ENCODE measurements around the gene COL1A1.

Gene COL1A1

DNA sequence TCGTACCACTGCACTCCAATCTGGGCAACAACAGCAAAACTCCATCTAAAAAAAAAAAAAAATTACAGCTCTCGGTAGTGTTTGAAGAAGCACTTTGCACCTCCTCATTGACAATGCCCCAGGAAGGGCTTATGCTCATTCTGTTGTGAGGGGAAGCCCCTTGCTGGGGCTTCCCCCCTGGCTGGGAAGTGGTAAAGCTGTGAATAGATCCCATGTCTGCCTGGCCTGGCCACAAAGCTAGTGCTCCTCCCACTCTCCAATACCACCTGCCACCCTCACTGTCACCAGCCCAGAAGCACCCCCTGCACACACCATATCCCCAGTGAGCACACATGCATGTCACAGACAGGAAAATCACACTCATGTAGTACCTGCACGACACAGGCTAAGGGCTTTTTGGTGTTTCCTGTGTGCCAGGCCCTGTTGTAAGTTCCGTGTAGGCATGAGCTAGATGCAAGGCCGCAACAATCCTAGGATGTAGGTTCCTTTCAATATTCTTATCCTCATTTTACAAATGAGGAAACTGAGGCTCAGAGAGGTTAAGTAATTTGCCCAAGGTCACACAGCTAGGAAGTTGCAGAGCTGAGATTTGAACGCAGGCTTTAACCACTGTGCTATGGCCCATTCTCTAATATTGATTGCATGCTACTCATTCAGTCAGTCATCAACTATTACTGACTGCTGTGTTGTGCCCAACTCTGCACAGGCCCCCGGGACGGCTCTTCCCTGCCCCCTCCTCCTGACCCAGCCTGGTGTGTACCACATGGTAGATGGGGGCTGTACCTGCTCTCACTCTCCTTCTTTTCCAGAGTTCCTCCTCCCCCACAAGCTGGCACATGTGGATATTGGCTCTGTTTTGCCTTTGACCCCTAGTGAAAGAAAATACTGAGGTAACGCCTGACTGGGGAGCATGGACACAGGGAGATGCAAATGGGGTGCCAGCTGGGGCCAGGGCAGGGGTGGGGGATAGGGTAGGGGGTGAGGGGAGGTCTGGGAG lies 11.9 kb upstream of the COL1A1 start:
- DNase-seq (ENCODE audit: low spot score): peak; percentile 73

DNA sequence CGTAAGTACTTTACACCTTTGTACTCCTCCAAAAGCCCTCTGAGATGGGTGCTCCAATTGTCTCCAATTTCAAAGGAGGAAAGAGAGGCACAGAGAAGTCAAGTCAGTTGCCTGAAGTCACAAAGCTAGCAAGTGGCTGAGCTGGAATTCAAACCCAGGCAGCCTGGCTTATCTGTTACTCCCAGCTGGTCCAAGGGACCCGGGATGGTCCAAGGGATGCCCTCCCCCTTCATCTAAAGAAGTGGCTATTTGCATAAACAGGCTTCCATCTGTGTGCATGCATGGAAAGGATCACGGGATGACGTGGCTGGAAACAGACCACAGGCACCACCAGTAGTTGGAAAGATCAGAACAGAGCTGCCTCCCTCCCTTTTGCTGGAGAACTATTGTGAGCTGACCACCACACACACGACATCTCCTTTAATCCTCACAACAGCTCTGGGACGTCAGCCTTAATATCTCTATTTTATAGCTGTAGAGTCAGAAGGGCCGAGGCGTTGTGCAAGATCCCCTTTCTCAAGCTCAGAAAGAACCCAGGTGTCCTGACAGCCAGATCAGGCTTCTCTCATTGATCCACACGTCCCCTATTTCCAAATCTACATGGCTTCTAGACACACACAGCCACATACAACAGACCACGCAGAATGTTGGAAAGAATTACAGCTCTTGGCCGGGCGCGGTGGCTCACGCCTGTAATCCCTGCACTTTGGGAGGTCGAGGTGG lies 10.9 kb upstream of the COL1A1 start:
- DNase-seq (ENCODE audit: low spot score): no peak

DNA sequence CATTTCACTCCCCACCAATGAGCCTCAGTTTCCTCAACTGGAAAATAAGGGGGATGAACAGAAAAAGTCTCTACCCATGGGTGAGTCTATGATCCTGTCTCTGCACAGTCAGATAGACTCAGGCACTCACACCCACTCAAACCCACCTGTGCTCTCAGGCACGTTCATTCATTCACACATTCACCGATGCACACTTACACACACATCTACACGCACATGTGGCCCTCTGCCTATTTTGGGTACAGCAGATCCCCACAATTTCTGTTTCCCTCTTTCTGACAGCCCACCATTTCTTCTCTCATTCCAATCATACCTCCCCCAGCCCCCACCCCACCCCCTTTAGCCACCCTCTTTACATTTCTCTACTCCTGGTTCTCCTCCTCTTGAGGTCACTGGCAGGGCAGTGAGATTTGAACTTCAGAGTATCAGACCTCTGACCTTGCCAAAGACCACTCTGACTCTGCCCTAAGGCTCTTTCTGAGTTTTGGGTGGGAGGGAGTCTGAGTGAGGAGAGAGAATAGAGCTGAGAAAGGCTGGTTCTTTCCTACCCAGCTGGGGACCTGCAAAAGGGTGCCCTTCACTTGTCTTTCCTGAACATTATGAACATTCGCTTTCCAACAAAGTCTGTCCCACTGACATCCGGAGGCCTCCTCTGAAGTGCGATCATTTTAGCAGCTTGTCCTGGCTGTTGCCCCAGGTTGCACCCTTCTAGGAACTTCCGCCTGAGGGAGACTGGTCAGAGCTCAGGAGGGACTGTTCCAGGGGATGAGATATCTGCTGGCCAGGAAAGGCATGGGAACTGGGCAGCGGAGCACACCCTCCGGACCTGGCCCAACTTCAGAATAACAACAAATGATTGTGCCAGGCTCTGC lies 10.1 kb upstream of the COL1A1 start:
- DNase-seq (ENCODE audit: low spot score): no peak

DNA sequence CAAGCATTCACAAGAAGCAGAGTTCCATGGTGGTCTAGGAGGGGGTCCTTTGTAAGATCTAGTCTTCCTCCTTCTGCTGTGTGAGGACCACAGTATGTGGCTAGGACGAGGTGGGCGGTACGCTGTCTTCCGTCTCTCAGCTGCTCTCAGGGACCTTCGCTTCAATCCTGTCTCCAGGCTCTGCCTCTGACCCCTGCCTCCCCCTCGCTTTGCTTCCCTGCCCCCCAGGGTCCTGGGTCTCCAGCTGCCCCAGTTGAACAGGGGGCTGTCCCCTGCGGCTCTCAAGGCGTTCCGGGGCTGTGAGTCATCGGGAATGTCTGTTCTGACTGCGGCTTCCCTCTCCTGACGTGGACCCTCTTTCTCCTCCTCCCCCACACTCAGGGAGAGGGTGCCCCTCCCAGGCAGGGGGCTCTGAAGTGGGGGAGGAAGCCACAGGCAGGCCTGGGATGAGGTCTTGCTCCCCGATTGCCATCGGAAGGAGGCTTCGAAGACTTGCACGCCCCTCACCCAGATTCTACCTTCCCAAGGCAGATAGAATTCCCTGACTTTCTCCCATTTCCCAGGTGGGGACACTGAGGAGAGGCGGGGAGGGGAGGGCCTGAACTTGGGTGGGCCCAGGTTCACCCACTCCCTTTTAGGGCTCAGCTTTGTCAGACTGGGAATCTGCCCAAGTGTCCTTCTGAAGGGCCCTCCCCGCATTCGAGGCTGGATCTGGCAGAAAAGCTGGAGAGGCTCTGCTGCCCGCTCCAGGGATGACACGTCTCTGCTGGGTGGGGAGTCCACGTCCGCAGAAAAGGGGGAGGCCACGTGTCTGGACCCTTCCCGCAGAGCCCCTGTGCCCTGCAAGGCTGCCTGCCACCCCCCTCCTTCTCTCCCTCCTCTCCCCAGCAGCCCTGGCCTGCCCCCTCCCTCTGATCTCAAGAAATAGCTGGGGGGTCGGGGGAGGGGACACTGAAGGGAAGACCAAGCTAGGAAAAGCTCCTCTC lies 9.1 kb upstream of the COL1A1 start:
- peak; percentile 65 for DNase-seq (ENCODE audit: low spot score)

DNA sequence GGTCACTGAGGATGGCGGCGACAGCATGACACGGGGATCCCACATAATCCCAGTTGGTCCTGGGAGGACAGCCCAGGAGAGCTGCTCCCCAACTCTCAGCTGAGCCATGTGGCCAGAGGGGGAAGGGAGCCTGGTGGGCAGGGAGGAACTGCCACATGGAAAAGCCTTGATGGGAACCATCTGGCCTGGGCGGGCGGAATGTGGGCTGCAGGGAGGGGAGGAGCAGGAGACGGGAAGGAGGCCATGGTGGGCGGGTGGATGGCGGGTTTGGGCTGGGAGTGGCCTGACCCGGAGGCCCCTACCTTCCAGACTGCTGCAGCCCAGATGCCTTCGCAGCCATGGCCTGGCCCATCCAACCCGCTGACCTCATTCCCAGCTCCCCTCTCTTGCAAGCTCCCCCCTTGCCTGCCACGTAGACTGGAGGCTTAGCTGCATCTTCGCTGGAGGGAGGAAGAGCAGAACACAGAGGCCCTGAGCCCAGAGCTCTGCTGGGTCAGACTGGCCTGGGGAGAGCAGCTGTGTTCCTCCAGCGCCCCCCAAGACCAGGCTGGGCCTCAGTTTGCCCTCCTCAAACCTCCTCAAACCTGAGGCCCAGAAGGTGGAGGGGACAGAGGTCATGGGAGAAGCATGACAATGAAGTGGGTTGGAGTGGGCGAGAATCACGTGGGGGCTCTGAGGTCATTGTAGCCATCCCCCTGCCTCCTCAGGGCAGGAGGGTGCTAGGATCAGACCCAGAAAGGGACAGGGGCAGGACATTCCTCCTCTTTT lies 8.2 kb upstream of the COL1A1 start:
- DNase-seq (ENCODE audit: low spot score): peak; percentile 77

DNA sequence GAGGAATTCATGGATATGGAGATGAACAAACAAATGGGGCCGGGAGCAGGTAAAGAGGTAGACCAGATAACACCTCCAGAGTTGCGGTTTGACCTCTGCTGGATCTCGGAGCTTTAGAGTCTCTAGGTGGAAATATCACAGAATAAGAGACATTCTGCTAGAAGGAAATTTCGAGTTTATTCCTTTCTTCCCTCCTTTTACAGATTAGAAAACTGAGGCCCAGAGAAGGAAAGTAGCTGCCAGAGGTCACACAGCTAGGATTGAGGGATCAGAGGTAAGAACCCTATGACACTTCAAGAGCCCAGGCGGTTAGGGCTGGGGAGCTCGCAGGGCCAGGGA lies 7.7 kb upstream of the COL1A1 start:
- no peak for DNase-seq (ENCODE audit: low spot score)

DNA sequence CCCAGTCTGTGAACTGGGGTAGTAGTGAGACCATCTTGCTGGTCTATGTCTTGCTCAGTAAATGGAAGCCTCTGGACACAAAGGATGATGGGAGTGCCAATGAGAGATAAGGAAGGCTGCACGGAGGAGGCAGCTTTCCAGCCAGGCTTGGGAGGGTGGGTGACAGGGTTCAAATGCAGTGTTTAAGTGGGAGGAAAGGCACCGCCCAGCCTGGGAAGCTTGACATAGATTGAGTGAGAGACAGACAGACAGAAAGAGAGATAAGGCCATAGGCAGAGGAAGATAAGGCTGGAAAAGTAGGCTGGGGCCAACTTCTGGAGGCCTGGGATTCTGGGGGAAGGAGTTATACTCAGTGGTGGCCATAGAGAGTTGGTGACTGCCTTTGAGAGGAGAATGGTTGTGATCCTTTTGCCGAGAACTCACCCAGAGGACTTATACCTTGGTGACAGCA lies 7.2 kb upstream of the COL1A1 start:
- DNase-seq (ENCODE audit: low spot score): no peak

DNA sequence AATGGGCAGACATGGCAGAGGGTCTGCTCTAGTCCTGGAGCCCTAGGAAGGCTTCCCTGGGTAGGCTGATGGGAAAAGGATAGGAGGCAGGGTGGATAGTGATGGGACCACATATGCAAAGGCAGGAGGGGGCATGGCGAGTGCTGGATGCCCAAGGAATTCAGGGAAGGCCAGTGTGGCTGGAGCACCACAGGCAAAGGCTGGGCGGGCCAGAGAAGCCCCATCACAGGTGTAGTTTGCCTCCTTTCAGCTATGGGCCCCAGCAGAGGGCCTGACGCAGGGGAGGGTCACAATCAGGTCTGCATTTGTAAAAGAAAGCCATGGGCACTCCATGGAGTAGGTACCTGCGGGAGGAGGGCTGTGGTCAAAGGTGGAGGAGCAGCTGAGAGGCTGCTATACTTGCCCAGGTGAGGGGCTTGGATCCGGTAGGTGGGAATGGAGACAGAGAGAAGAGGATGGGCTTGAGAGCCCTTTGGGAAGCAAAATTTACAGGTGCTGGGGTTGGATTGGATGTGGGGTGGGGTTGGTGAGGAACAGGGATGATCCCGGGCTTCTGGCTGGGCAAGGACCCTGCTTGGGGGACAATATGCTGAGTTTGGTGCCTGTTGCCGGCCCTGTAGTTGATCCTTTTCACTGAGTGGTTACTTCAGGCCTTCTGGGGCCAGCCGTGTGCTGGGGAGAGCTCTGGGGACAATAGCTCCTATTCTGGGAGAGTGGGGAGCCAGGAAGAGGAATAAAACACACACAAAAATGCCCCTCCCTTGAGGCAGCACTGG lies 6.5 kb upstream of the COL1A1 start:
- no peak for DNase-seq (ENCODE audit: low spot score)

DNA sequence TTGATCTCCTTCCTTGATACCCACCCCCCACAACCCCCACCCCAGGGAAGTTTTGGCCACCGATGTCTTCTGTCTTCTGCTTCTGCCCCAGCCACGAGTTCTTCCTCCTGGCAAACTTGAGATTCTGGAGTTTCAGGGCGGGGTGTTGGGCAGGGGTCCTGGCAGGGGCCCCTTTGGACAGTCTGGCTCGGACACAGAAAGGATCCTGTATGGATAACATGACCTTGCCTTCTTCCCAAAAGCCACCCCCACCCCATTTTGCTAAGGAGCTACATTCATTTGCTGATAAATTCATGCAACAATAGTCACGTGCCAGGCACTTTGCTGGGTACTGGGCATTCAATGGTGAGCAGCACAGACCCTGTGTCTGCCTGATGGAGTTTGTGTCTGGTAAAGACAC lies 5.9 kb upstream of the COL1A1 start:
- no peak for DNase-seq (ENCODE audit: low spot score)

DNA sequence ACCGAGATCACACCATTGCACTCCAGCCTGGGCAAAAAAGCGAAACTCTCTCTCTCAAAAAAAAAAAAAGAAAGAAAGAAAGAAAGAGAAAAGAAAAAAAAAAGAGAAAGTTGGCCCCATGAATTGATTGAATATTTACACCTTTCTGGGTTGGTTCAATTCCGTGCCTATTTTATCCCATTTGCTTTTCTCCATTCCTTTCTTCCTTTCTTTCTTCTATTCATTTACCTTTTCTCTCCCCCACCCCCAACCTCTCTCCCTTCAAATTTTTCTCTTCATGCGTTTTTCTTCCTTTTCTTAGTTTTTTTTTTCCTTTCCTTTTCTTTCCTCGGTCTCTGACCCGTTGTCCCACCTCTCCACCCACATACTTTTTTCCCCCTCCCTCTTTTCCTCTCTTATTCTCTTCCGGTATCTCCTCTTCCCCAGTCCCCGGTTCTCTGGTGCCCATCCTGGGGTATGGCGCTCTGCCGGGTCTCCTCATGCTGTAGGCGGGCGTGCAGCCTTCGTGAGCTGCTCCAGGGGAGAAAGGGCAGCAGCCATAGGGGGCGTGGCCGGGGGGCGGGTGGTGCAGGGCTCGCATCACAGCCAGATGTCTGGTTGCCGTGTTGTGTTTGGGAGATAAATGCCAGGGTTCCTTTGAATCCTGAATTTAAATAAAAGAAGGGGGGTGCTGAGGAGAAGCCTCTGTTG lies 5.3 kb upstream of the COL1A1 start:
- DNase-seq (ENCODE audit: low spot score): peak; percentile 82

DNA sequence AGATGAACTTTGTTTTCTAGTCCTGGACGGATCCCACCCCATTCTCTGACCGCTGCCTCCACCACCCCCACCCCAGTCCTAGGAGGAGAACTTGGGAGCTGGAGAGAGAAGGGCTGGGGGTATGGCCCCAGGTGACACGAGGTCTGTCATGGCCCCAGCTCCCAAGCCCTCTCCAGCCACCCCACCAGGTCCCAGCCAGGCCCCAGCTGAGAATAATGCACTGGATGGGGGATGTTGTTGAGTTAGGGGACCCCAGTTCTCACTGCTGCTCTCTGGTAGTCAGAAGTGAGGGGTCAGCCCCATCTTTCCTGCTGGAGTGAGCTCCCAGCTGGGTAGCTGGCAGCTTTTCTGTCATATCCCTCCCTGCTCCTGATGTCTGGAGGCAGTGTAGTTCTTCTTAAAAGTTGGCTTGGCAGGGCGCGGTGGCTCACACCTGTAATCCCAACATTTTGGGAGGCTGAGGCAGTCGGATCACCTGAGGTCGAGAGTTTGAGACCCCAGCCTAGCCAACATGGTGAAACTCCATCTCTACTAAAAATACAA lies 4.6 kb upstream of the COL1A1 start:
- no peak for DNase-seq (ENCODE audit: low spot score)

DNA sequence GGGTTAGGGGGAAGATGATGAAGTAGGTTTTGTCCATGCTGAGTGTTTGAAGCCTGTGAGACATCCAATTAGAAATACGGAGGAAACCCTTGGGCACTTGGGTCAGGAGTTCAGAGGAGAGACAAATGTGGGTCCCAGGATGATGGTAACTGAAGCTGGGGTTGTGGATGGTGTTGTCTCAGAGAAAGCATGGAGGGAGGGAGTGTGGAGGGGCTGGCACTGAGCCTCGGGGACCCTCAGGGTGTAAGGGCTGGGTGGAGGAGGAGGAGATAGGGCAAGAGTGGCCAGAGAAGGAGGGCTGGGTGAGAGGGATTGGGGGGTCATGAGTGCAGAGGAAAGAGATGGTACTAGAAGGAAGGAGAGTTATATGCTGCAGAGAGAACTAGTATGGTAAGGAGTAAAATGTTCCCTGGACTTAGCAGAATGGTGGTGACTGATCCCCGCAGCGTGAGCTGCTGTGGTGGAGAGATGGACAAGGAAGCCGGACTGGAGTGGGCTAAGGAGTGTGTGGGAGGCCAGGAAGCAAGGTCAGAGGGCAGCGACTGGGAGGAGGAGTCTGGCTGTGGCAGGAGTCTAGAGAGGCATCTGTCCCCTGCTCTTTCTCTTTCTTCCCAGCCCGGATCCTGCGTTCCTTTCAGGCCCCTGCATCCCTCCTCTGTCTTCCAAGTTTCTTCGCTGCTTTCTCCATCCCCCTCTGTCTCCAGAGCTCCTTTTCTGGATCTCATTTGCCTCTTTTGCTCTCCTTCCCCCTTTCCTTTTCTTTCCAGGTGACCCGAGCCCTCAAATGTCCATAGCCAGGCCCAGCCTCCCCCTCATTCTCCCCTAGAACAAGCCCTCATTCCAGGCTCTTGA lies 3.9 kb upstream of the COL1A1 start:
- DNase-seq (ENCODE audit: low spot score): no peak

DNA sequence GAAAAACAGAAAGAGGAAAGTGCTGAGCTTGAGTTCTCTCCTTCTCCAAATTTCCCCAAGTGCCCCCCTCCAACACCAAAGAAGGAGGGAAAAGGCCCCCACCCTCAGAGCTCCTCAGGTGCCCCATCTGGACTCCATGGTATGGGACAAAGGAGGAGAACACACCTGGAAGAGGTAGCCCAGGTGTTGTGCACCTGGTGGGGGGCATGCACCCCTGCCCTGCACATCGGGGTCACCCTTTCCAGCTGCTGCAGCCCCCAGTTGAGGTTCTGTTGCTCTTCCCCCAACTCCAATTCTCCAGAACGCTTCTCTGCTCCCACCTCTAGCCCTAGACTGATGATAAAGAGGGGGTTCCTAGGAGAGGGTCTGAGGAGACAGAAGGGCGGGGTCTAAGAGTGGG lies 3.0 kb upstream of the COL1A1 start:
- DNase-seq (ENCODE audit: low spot score): no peak

DNA sequence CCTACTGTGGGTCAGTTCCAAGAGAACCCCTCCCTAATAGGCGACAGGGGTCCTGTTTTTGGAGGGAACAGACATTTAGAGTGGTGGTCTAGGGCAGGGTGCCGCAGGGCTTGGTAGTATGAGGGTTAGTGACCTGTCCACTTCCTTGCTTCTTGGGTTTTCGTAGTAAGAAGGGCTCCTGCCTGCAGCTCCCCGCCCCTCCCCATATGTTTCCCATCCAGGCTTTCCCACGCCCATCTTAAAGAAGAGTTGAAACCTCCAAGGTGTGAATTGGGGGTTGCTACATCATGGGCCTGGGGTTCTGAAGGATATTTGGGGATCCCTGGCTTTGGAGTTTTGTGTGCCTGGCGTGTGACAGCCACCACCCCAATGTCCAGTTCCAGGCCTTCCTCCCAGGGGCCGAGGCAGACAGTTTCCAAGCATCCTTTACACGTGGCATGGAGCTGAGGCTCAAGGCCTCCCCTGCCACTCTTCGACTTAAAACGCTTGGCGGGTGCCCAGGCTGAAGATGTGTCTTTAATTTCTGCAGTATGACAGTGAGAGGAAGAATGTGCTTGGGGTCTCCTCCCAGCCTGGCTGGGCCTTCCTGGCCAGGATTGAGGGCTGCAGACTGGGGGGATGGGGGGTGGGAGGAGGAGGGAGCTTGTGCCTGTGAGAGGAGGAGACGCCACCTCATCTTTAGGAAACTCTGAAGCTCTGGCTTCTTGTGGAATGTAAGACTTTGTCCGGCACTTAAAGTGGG lies 2.3 kb upstream of the COL1A1 start:
- DNase-seq (ENCODE audit: low spot score): no peak

DNA sequence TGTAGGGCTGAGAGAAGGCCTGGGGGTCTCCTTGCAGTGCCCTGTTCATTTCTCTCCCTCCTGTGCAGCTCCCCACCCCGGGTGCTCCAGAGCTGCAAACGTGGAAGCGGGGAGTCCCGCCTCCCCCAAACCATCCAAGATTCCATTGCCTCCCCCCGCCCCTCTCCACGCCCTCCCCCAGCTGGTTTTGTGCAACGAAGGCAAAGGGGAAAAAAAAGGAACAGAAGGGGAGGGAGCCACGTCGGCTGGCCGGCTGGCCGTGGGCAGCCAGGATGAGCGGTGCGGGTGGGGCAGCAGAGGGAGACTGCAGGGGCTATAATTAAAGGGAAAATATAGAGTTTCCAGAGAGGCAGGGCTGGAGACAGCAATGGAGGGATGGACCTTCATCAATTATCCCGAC lies 1.7 kb upstream of the COL1A1 start:
- no peak for DNase-seq (ENCODE audit: low spot score)

DNA sequence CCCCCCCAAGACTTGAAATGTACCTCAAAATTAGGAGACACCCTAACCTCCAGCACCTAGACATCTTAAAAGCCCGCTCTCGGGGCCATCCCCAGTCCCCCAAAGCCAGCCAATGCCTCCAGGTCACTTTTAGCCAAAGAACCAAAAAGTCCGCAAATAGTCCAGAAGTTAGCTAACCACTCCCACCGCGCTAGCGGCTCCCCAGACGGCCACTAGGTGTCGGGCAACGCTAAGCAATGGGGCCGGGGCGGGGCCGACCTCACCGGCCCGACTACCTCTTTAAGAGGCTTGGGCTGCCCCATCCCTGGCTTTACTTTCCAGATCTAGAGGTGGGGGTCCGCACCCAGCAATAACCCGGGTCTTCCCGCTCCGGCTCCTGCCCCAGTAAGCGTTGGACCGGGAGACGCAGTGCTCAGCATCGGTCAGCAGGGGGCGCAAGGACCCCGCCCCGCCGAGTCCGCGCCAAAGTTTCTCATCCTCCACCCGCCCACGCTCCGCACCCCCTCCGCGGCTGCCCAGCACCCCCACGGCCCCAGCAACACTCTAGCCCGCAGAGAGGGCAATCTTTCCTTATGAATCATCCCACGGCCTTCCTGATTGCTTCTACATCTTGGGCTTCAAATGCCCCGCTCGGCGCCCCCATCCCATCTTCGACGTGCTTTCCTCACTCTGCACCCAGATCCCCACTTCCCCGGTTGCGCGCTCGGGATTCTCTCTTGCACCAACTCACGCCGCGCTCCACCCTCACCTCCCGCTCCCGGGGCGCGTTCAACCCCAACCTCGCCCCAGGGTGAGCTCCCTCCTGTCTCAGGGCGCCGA lies 765 bp downstream of the COL1A1 start:
- DNase-seq (ENCODE audit: low spot score): peak; percentile 90

Data from iPS-NIHi11 (cell line).